Choroid plexus epithelial cell (primary cell): ENCODE data around the gene TERT.

Experiments
- DNase-seq: peaks from one replicate; pipeline ENCODE4 v3.0.0-alpha.2; 2010; ENCODE audit warnings: low read depth
- H3K4me3 ChIP-seq: 2 replicates; pipeline ENCODE4 v1.5.1; 2011; ENCODE audit warnings: low read depth, mild to moderate bottlenecking, control low read depth, low read length, moderate library complexity
- CTCF ChIP-seq: conservative IDR thresholded peaks from 2 replicates; pipeline ENCODE4 v1.5.1; 2011; ENCODE audit warnings: low read depth, mild to moderate bottlenecking, control low read depth, inconsistent platforms, low read length, moderate library complexity

Gene TERT

GRCh38 chr5:1209896-1210776 is 84.7 kb downstream of the TERT start:
- no peak overlapping the region for H3K4me3 ChIP-seq
- no peak for TF ChIP-seq CTCF
- no peak for DNase-seq

GRCh38 chr5:1209489-1209852 is 85.4 kb downstream of the TERT start:
- H3K4me3 ChIP-seq, result no peak overlapping the region
- no peak for TF ChIP-seq CTCF
- DNase-seq, result no peak

GRCh38 chr5:1208743-1209488 is 86.0 kb downstream of the TERT start:
- DNase-seq, result peak; percentile 28
- TF ChIP-seq CTCF, result peak; percentile 59
- H3K4me3 ChIP-seq, result no peak overlapping the region

GRCh38 chr5:1208221-1208742 is 86.6 kb downstream of the TERT start:
- no peak overlapping the region for H3K4me3 ChIP-seq
- DNase-seq, result no peak
- TF ChIP-seq CTCF, result no peak

- DNase-seq, result no peak
- TF ChIP-seq CTCF, result no peak
- no peak overlapping the region for H3K4me3 ChIP-seq
Observed at GRCh38 chr5:1207555-1207954, 87.3 kb downstream of the TERT start.

GRCh38 chr5:1206521-1207412 is 88.1 kb downstream of the TERT start:
- no peak for TF ChIP-seq CTCF
- DNase-seq, result no peak
- H3K4me3 ChIP-seq, result no peak overlapping the region
